Left renal pelvis (tissue), 4 donors: Measurements from ENCODE around the gene PRR30. TPM values are rescaled to one million over a fixed set of nuclear protein-coding genes. Genes with fewer than 3 reads are reported as not detected.

Source experiments
- polyA plus RNA-seq, 4 donors: library from polyadenylated mRNA; unstranded; fragments of 120-200 nt; gene quantifications; one replicate each; pipeline ENCODE4 v1.2.1, GENCODE V29; 2013; ENCODE audit not compliant: insufficient read length in 4 of 4

The PRR30 gene
- polyA plus RNA-seq, 4 donors: not detected

Other genes with a start within 250 kb of the PRR30 start
- gene MAPRE3, start 168.8 kb downstream of the PRR30 start, polyA plus RNA-seq: 10 to 100 TPM; 10.2 to 17.8 (median 13.1) TPM
- 10 to 100 TPM; 56.9 to 90.7 (median 71.4) TPM for gene TMEM214, start 106.4 kb downstream of the PRR30 start, polyA plus RNA-seq
- 10 to 100 TPM; 30.8 to 66.8 (median 61.1) TPM for gene AGBL5, start 87.7 kb downstream of the PRR30 start, polyA plus RNA-seq
- 100 to 1,000 TPM; 212 to 268 (median 247) TPM for gene OST4, start 67.8 kb downstream of the PRR30 start, polyA plus RNA-seq
- gene EMILIN1, start 60.8 kb downstream of the PRR30 start, polyA plus RNA-seq: 100 to 1,000 TPM in 2 of 4 donors, 10 to 100 TPM in 2; 67.1 to 206 (median 91.1) TPM
- gene KHK, start 52.6 kb downstream of the PRR30 start, polyA plus RNA-seq: 10 to 100 TPM in 3 of 4 donors, 1 to 10 TPM in 1; 6.0 to 52.3 (median 36.3) TPM
- 10 to 100 TPM in 1 of 4 donors, 1 to 10 TPM in 3; 4.4 to 10.5 (median 5.8) TPM for gene CGREF1, start 20.3 kb downstream of the PRR30 start, polyA plus RNA-seq
- gene ABHD1, start 15.6 kb downstream of the PRR30 start, polyA plus RNA-seq: 1 to 10 TPM in 2 of 4 donors, under 1 TPM in 2; 0.46 to 1.5 (median 0.95) TPM
- gene PREB, start 4.8 kb downstream of the PRR30 start, polyA plus RNA-seq: 10 to 100 TPM; 44.2 to 58.7 (median 47.3) TPM
- 1 to 10 TPM in 1 of 4 donors, under 1 TPM in 3; 0.59 to 3.2 (median 0.75) TPM for gene TCF23, start 9.6 kb upstream of the PRR30 start, polyA plus RNA-seq
- 100 to 1,000 TPM; 142 to 162 (median 153) TPM for gene ATRAID, start 72.6 kb upstream of the PRR30 start, polyA plus RNA-seq
- gene SLC5A6, start 72.9 kb upstream of the PRR30 start, polyA plus RNA-seq: 10 to 100 TPM; 19.9 to 48.4 (median 35.2) TPM
- gene CAD, start 78.0 kb upstream of the PRR30 start, polyA plus RNA-seq: 10 to 100 TPM; 33.7 to 61.4 (median 43.1) TPM
- 1 to 10 TPM in 3 of 4 donors, under 1 TPM in 1; 0.98 to 8.7 (median 5.3) TPM for gene SLC30A3, start 123.6 kb upstream of the PRR30 start, polyA plus RNA-seq
- 1 to 10 TPM in 1 of 4 donors, under 1 TPM in 3; 0.18 to 1.7 (median 0.46) TPM for gene DNAJC5G, start 136.0 kb upstream of the PRR30 start, polyA plus RNA-seq
- 1 to 10 TPM in 3 of 4 donors, under 1 TPM in 1; 0.07 to 6.4 (median 3.9) TPM for gene TRIM54, start 143.0 kb upstream of the PRR30 start, polyA plus RNA-seq
- gene UCN, start 169.0 kb upstream of the PRR30 start, polyA plus RNA-seq: 1 to 10 TPM in 2 of 4 donors, under 1 TPM in 2; 0.53 to 1.3 (median 0.88) TPM
- 10 to 100 TPM; 72.0 to 89.4 (median 81.4) TPM for gene MPV17, start 183.7 kb upstream of the PRR30 start, polyA plus RNA-seq
- gene GTF3C2, start 217.4 kb upstream of the PRR30 start, polyA plus RNA-seq: 10 to 100 TPM; 50.5 to 77.6 (median 70.3) TPM
- gene EIF2B4, start 230.9 kb upstream of the PRR30 start, polyA plus RNA-seq: 10 to 100 TPM; 37.5 to 59.3 (median 48.2) TPM
- 100 to 1,000 TPM in 3 of 4 donors, 10 to 100 TPM in 1; 92.7 to 112 (median 102) TPM for gene SNX17, start 231.2 kb upstream of the PRR30 start, polyA plus RNA-seq
- 10 to 100 TPM; 13.3 to 22.4 (median 15.2) TPM for gene ZNF513, start 241.3 kb upstream of the PRR30 start, polyA plus RNA-seq